ENCODE data around the gene FASTK. TPM values are rescaled to one million over a fixed set of nuclear protein-coding genes. Genes with fewer than 3 reads are reported as not detected.

Gene FASTK
- polyA plus RNA-seq, 1 donor (not counting 4 experiments of a cell fraction or from before 2014, with no cell fraction given): 27.2 TPM

DNA sequence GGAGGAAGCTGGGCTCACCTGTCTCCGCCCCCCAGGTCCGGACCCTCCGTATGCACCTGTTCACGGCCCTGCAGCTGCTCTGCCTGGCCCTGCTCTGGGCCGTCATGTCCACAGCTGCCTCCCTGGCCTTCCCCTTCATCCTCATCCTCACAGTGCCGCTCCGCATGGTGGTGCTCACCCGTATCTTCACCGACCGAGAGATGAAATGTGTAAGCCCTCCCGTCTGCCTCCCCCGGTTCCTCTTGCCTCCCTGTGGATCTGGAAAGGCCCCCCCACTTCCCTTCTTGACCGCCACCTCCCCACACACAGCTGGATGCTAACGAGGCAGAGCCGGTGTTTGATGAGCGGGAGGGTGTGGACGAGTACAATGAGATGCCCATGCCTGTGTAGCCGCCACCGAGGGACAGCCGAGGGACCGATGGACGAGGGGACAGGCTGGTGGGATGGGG is 4.6 kb downstream of the FASTK start:
- H3K4me1 ChIP-seq (ENCODE audit: control insufficient read depth, extremely low read depth, insufficient read depth, low read length): peaks cover 8% of the 10 kb centered on the region
- DNase-seq (ENCODE audit: low read depth, low spot score) (no peak), FAIRE-seq (no peak)
- no peaks in the 10 kb centered on the region for H3K9me1 ChIP-seq (ENCODE audit: control insufficient read depth, extremely low read depth, insufficient read depth, low read length)
- H3K9ac ChIP-seq (ENCODE audit: control insufficient read depth, extremely low read depth, insufficient read depth, low read length): no peak overlapping the region
- no peak overlapping the region for H3K27ac ChIP-seq (ENCODE audit: control insufficient read depth, insufficient read depth, low read length)
- H3K36me3 ChIP-seq (ENCODE audit: control insufficient read depth in 2 of 2, extremely low read depth in 1 of 2, insufficient read depth in 2 of 2, low read length in 2 of 2): peaks cover 23 to 26% of the 10 kb centered on the region in 2 experiments
- no peaks in the 10 kb centered on the region for H3K27me3 ChIP-seq (ENCODE audit: control insufficient read depth, extremely low read depth, insufficient read depth, low read length)
- H2AFZ ChIP-seq (ENCODE audit: control insufficient read depth, low read length): no peak overlapping the region
- no peak overlapping the region for H3K4me2 ChIP-seq (ENCODE audit: control insufficient read depth, extremely low read depth, insufficient read depth, low read depth, low read length)
- H3K9me3 ChIP-seq (ENCODE audit: control insufficient read depth, low read depth, low read length): no peaks in the 10 kb centered on the region
- no peak for TF ChIP-seq EZH2 (IDR thresholded peaks at IDR 0.05; ENCODE audit: low read length)
- no peak for TF ChIP-seq CTCF (optimal IDR thresholded peaks at IDR 0.05 in 1 of 3, IDR thresholded peaks at IDR 0.05 in 1 of 3, conservative IDR thresholded peaks at IDR 0.05 in 1 of 3; ENCODE audit: extremely low read depth in 1 of 3, insufficient read depth in 2 of 3, low read length in 3 of 3)
- H3K4me3 ChIP-seq (ENCODE audit: control insufficient read depth in 2 of 3, extremely low read depth in 1 of 3, insufficient read depth in 2 of 3, low read depth in 1 of 3, low read length in 3 of 3): no peak overlapping the region
- dilution Hi-C loops (cut with MboI; ENCODE audit: extremely low pct_ligation_motif_present, low sequenced_read_pairs): no loop called here
- peaks cover 18% of the 10 kb centered on the region for H3K79me2 ChIP-seq (ENCODE audit: control insufficient read depth, insufficient read depth, low read length)
- H4K20me1 ChIP-seq (ENCODE audit: control insufficient read depth, extremely low read depth, insufficient read depth, low read length): peaks cover 2% of the 10 kb centered on the region

DNA sequence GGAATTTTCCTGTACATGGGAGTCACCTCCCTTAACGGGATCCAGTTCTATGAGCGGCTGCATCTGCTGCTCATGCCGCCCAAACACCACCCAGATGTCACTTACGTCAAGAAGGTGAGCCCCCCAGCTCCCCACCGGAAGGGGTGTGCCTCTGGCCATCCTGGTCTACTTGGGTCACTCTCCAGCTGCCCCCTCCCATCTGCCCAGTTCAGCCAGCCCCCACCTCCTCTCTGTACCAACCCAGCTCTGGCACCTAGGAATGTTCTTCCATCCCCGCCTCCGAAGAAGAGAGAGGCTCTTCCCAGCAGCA is 5.0 kb downstream of the FASTK start:
- H2AFZ ChIP-seq (ENCODE audit: control insufficient read depth, low read length): no peak overlapping the region
- peaks cover 2% of the 10 kb centered on the region for H4K20me1 ChIP-seq (ENCODE audit: control insufficient read depth, extremely low read depth, insufficient read depth, low read length)
- H3K27me3 ChIP-seq (ENCODE audit: control insufficient read depth, extremely low read depth, insufficient read depth, low read length): no peaks in the 10 kb centered on the region
- dilution Hi-C loops (cut with MboI; ENCODE audit: extremely low pct_ligation_motif_present, low sequenced_read_pairs): no loop called here
- H3K9me3 ChIP-seq (ENCODE audit: control insufficient read depth, low read depth, low read length): no peaks in the 10 kb centered on the region
- H3K27ac ChIP-seq (ENCODE audit: control insufficient read depth, insufficient read depth, low read length): no peak overlapping the region
- peaks cover 18% of the 10 kb centered on the region for H3K79me2 ChIP-seq (ENCODE audit: control insufficient read depth, insufficient read depth, low read length)
- no peak overlapping the region for H3K4me3 ChIP-seq (ENCODE audit: control insufficient read depth in 2 of 3, extremely low read depth in 1 of 3, insufficient read depth in 2 of 3, low read depth in 1 of 3, low read length in 3 of 3)
- peaks cover 6% of the 10 kb centered on the region for H3K4me1 ChIP-seq (ENCODE audit: control insufficient read depth, extremely low read depth, insufficient read depth, low read length)
- no peak for DNase-seq (ENCODE audit: low read depth, low spot score)
- H3K36me3 ChIP-seq (ENCODE audit: control insufficient read depth in 2 of 2, extremely low read depth in 1 of 2, insufficient read depth in 2 of 2, low read length in 2 of 2): peaks cover 27 to 29% of the 10 kb centered on the region in 2 experiments
- no peak for FAIRE-seq
- no peak for TF ChIP-seq EZH2 (IDR thresholded peaks at IDR 0.05; ENCODE audit: low read length)
- TF ChIP-seq CTCF (optimal IDR thresholded peaks at IDR 0.05 in 1 of 3, IDR thresholded peaks at IDR 0.05 in 1 of 3, conservative IDR thresholded peaks at IDR 0.05 in 1 of 3; ENCODE audit: extremely low read depth in 1 of 3, insufficient read depth in 2 of 3, low read length in 3 of 3): no peak
- no peaks in the 10 kb centered on the region for H3K9me1 ChIP-seq (ENCODE audit: control insufficient read depth, extremely low read depth, insufficient read depth, low read length)
- H3K4me2 ChIP-seq (ENCODE audit: control insufficient read depth, extremely low read depth, insufficient read depth, low read depth, low read length): no peak overlapping the region
- no peak overlapping the region for H3K9ac ChIP-seq (ENCODE audit: control insufficient read depth, extremely low read depth, insufficient read depth, low read length)

Measured in keratinocyte (primary cell).